Fibroblast of skin of right biceps (primary cell): ENCODE results near the gene IRX3.

Source experiments
- DNase-seq: peaks from one replicate; pipeline ENCODE4 v3.0.0-alpha.2; 2013

The IRX3 gene

DNA sequence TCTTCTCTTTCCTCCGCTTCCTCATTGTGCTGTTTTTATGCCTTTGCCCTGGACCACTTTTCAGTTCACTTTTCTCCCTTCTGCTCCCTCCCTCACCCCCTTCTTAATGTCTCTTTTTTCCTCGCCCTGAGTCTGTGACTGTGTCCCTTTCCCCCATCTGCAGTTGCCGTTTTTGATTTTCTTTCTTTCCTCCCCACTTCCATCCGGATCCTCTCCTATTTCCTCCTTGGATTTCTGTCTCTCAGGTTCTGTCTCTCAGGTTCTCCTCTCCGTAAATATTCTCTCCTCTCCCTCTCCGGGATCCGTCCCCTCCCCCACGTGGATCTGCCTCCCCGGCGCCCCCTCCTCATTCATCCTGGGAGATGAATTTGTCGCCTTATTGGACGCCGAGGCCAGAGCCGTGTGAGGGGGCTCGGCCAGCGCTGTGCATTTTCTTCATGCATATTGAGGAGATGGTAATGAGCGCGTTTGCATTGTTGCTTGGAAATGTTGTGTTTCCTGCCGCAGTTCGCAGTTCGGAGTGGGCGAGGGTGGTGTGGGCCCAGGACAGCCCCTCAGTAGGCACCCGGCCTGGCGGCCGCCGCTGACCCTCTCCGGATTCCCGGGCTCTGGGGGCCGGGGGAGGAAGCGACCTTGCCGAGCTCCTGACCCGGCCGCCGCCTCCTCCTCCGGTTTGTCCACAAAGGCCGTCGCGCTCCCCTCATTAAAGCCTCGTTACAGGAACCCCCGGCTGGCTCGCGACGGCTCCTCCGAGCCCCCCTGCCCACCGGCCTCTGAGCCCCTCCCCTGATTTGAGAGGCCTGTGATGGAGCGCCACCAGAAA lies 4.5 kb upstream of the IRX3 start:
- DNase-seq: no peak

DNA sequence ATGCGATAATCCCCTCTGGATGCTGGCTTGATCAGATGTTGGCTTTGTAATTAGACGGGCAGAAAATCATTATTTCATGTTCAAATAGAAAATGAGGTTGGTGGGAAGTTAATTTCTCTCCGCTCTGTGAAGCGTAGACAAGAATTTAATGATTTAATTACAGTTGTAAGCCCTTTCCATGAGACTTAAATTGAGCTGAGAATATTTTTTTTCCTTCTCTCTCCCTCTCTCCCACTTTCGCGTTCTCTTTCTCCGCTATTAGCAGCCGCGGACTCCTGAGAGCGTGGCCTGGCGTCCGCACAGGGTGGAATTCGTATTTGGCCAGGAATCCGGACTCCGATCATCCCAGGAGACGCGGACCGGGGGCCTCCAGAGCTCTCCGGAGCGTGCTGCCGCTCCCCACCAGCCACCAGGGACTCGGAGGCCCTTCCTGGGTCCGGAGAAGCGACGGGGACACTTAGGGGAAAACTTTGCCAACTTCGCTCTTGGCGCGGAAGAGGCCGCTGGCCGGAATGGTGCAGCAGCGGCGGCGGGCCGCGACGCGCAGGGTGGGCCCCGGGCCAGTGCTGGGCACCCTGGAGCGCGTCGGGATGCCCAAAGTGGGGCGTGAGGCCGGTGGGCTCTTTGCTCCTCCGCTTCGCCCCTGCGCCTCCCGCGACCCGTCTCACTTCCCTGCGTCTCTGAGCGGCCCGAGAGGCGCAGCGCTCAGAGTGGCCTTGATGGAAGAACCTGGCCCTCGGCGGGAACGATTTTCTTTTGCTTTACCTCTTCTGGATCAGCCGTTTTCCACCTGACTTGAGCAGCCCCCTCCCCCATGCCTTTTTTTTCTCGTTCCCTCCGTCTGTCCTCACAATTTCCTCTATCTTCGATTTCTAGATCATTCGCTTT lies 3.6 kb upstream of the IRX3 start:
- no peak for DNase-seq

DNA sequence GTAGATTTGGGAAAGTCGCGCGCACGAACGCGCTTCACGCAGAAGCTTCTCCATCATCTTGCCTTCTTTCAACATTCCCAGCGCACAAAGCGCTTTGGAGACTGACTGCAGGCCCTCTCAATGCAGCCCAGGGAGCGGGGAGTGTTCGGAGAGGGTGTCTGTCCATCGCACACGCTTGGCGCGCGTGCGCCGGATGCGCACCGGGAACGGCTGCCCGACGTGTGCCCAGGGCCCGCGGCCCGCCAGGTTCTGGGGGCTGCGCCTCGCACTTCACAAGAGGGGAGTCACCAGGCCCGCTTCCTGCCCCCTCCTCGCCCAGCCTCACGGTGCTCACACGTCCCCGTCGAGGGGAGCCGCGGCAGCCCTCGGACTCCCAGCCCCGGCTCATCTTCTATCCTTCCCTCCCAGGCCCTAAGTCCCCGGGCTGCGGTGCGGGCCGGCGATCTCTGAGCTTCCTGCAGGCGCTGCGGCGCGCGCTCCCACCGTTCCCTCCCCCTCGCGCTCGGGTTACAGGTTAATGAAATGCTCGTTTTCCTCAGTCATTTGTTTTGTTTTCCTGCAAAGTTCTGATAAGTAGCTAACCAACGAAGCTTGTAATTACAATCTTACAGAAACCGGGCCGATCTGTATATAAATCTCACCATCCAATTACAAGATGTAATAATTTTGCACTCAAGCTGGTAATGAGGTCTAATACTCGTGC lies 2.8 kb upstream of the IRX3 start:
- no peak for DNase-seq

DNA sequence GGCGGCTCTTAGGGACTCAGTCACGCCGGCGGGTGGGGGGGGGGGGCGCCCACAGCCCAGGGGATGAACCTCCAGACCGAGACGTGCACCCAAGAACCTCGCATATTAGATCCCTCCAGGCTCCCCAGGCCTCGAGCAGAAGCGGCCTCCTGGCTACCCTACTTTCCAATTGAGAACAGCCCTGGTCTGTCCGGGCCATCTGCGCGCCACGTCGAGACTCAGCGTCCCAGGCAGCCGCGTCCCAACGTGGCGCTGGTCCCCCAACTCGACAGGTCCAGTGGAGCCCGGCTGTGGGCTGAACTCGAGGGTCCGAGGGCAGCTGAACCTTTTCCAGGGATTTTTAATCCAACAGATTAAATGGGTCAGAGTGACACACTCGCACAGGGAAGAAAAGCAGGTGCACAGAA lies 2.3 kb upstream of the IRX3 start:
- DNase-seq: no peak

DNA sequence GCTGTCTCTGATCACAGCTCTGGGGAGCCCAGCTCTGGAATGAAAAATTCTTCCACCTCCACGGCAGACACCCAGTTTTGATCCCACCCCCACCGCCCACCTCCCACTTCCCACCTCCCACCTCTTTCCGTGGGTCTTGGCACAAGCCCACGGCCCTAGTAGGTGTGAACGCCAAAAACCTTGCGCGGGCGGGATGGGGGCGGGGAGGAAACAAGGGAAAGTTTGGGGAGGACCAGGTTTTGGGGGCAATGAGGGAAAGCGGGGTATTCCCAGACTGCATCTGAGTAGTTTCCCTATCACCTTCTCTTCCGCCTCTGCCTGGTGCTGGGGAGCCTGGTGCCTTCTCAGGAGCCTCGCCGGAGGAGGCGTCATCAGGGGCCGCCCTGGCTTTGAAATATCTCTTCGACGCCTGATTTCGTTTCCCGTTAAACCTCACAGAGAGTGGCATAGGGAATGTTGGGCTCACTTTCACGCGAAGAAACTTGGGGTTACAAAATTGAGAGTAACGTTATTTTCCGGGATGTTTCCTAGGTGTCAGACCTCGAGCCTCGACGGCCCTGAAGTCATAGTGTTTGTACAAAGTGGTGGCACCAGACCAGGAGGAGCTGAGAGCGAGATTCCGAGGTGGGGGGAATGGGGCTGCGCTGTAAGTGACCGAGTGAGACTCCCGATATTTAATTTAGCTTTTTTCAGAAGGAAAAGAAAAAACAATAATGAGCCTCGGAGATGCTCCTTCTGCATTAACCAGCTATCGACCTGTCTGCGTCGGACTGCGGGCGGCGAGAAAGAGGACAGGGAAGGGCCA lies 1.6 kb upstream of the IRX3 start:
- no peak for DNase-seq

DNA sequence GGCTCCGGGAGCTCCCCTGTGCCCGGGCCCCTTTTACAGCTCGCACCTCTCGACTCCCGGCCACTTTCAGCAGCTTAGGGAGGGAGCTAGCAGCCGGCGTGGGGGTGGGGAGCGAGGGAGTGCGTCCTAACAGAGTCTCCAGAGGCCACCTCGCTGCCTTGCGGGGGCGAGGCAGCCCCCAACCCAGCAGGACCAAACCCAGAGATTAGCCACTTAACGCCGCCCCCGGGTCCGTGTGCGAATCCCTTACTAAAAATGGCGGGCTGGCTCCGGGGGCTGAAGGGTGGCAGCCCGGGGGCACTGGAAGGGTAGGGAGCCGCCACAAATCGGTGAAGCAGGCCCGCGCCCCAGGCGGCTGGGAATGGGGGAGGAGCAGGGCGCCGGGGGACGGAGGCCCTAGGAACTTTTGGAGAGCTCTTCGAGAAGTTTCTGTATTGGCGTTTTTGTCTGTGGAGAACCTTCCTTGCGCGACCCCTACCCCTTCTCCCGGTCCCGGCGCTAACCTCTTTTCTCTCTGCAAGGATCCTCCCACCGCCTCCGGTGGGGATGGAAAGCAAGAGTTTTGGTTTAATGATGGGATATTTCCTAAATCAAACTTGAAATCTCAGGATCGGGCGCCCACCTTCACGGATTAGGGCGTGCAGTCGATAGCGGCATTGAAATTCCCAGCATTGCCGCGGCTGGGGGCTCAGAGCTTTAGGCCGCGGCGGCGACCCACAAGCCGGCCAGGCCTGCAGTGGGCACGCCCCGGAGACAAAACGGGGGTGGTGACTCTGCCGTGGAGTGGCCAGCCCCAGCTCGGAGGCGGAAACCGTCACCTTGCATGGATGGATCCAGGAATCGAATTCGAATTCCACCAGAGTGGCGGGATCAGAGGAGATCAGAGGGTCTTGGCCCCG lies 793 bp upstream of the IRX3 start:
- DNase-seq: no peak

DNA sequence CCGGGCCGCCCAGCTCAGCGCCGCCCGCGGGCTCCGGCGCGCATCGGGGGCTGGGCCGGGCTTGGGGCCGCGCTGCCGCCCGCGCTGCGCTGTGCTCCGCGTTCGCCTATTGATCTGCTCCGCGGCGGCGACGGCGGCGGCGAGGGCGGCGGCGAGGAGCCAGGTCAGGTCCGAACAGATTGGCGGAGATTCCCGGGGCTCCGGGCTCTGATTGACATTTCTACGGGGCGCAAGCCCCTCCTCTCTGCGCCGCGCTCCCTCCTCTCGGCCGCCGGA lies 559 bp downstream of the IRX3 start:
- DNase-seq: no peak

DNA sequence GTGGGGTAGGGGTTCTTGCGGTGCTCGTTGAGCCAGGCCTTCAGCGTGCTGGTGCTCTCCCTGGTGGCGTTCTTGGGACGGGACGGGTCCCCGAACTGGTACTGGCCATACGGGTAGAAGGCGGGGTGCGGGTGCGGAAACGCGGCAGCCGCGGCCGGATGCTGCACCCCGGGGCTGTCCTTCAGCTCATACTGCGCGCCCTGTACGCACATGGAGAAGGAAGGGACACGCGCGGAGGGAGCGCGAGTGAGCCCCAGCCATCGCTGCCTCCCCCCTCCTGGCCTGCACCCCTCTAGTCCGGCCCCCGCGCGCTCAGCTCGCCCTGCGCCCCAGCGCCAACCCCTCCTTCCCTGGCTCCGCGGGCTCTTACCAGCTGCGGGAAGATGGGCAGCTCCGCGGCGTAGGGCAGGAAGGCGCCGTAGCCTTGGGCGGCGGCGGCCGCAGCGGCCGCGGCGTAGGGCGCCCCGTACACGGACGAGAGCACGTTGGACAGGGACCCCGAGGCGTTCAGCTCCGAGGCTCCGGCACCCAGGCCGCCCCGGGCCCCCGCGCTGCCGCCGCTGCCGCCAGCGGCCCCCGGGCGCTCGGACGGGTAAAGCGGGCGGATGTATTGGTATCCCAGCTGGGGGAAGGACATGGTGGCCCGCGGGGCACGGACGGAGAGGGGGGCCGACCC lies 1.0 kb downstream of the IRX3 start:
- peak; percentile 57 for DNase-seq

DNA sequence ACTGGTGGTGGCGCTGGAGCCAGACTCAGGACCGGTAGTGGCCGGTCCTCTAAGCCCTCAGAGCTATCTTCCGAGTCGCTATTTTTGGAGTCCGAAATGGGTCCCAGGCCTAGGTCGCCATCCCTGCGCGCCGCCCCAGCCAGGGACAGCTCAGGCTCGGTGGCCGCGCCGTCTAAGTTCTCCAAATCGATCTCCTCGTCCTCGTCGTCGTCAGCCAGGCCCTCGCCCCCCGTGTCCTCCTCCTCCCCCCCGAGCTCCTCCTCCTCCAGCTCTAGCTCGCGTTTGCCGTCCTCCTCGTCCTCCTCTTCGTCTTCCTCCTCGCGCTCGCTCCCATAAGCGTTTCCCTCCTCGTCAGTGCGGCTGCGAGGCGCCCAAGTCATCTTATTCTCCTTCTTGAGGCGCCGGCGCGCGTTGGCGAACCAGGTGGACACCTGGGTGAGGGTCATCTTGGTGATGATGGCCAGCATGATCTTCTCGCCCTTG lies 1.6 kb downstream of the IRX3 start:
- DNase-seq: peak; percentile 61

DNA sequence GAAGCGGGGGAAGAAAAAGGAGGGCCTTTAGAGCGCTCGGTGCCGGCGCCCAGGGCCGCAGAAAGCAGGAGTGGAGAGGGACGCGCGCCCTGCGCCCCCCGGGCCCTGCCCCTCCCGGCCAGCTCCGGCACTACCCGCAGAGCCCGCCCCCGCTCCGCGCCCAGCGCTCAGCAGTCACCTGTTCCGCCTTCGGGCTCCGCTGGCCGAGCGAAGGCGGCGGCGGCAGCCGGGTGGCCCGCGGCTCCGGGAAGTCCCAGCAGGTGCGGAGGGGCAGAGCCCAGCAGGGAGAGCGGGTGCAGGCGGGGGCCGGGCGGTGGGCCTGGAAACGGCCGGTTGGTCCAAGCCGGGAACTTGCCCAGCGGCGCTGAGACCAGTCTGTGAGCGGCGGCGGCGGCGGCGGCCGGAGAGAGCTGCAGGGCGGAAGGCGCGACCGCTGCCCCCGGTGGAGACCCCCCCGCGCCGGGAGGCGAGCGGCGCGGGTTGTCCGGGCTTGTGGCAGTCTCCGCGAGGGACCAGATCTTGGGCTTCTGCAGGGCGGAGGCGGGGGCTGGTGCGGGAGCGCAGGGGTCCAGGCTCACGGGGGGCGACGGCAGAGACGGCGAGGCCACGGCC lies 2.2 kb downstream of the IRX3 start:
- DNase-seq: no peak

DNA sequence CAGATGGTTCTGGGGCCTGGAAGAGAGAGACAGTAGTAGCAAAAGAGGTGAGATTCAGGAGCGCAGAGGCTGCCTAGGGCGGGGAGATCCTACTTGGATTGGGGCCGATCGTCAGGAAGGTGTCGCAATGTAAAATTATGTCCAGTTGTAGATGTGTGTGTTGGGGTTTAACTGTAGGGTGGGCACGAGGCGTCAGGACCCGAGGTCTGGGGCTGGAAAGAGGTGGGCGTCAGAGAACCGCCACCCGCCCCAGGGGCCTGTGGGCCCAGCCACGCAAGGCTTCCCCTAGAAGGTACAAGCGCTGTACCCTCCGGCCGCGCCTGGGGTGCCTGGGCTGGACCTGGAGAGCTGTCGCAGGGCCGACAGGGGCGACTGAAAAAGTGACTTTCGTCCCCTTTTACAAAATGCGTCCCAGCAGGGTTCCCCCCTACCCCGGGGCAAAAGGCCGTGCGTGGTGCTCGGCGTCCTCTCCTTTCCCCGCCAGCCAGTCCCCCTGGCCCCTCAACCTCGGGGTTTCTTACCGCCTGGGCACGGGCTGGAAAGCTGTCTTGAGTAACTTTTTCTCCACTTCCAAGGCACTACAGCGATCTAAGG lies 2.8 kb downstream of the IRX3 start:
- peak; percentile 41 for DNase-seq

DNA sequence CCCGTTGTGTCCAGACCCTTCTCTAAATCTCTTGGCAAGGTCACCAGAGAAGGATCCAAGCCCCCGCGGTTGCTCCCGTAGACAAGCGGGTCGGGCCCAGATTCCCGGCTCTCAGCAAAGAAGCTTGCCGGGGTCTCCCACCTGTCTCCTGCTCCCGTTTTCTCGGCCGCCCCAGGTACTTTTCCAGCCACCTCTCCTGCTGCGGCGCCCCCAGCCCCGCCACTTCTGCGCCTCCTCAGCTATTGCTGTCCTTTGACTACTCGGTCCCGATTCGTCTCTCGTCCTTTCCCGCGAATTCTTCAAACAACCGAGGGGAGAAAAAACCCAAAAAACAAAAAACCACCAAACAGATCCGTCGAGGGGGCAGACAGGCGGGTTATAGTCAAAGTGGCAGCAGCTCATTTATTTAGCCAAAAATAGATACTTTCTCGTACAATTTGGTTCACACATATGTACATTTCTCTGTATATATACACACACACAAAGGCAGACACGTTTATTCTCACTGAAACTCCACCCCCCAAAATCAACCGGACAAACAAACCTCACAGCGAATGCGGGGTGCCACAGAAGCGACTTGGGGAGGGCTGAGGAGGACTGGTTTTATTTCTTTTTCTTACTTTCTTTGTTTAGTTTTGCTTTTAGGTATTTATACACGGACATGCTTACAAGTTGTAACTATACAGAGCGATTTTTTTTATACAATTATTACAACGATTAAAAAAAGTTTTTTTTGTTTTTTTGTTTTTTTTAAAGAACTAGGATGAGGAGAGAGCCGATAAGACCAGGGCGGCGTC lies 3.5 kb downstream of the IRX3 start:
- DNase-seq: peak; percentile 22

DNA sequence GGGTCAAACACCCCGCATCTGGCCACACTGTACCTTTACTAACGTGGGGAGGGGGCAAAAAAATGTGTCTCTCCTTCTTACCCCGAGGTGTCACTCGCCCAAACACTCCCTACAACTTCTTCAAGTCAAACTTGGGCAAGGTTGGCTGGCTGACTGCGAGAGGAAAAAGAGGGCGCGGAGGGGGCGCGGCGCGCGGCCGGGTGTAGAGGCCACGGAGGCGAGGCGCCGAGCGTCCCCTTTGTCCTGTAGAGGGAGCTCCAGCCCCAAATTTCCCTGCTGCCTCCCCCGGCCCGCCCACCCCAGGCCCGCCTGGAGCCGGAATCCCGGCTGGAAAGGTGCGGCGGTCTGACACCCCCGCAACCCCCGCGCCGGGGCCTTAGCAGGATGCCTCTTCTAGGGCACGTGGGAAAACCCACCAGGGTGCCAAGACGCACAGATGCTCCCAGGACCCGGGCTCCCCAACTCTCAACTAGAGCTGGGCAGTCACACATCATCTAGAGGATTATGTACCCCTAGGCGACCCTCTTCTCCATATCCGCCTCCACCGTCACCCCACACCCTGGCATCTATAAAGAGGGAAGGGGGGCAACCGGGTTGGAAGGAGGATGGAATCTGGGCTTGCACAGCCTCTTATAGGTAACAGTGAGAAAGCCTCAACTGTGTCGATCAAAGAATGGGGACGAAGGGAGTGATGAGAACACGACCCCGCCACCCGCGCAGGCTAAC lies 4.2 kb downstream of the IRX3 start:
- DNase-seq: peak; percentile 75

DNA sequence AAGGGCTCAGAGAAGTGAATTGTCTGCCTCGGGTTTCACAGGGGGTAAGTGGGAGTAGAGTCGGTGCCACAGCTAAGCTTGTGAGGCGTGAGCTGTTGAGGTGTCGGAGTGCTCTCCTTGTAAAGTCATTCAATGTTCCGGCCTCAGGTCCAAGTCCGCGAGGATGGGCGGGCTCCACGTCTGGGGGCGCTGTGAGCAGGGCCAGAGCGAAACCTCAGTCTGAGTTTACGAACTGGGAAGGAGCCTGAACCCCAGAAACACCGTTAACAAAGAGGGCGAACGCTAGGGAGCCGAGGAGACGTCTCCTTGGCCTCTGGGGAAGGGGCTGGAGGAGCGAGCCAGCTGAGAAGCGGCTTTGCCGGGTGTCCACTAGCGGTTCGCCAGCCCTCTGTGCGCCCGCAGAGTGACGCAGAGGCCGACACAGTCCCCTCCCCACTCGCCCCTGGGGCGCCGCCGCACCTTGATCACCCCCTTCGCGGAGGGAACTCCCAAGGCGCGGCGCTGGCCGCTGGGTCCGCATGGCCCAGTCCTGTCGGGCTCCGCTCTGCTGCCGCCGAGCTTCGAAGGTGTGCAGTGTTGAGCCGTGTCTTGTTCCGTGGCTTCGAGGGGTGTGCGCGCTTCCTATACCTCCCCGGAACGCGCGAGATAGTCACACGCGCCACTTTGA lies 4.9 kb downstream of the IRX3 start:
- DNase-seq: no peak

DNA sequence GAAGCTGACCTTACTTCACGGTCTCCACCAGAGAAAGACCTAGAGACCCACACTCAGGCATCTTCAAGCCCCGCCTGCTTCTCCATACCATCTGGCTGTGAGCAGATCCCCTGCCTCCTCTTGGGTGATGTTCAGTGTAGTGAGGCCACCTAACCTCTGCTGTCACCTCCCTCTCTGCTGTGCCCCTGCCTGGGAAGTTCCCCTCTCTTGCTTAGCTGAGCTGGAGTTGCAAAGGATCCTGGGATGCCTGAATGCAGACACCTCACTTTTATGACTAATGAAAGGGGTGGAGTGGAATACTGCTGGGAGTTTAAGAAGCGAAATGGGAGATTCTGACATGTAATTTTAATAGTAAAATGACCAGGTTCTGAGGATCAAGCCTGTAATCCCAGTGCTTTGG lies 5.8 kb downstream of the IRX3 start:
- peak; percentile 65 for DNase-seq

DNA sequence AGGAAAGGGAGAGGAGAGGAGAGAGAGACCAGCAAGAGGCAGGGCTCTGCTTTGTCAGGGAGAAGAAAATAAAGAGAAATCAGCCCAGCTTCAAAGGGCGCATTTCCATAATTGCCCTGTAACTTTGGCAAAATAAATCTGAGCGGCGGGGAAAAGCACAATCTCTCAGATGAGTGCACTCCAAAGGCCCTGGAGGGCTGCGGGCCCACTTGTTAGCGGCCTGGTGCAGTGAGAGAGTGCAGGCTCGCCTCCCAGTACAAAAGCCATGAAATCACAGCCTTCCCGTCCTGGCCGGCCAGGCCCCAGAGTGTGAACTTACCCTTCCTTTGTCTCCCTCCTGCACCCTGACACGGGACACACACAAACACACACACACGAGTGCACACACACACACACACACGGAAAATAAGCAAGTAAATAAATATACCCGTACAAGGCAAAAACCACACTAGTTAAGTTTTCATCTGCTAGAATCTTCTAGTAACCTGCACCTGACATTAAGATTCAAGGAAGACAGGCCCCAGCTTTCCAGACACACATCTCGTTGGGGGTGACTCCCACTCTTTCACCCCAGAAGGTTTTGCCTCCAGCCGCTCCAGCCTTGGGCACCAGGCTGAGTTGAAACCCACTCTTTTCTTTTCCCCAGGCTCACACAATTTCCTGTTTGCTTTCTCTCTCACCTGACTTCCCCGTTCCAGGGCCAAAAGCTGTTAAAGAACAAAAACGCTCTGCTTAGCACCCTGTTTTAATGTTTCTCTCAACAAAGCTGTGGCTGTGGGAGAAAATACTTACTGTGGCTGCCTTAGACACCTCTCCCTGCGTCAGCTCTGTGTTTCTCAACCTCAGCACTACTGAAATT lies 8.5 kb downstream of the IRX3 start:
- DNase-seq: no peak

DNA sequence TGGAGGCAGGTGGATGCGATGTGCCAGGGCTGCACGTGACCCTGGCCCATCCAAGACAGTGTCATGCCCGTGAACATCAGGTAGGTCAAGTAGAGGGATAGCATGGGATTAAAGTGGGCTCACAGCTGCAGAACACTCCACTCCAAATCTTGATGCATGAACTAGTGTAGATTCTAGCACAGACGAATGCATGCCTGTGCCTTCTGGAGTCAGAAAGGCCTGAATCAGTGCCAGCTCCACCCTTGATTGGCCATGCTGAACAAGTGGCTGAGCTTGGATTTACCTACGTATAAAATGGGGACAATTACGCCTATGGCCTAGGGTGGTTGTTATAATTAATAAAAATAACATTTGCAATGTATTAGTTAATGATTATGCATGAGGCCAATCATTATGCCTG lies 10.6 kb downstream of the IRX3 start:
- DNase-seq: no peak
